Hypothalamus (tissue), 51 donors: ENCODE data around the gene PEPD.
"Not testable (repeated sequence)": the region's sequence is repeated elsewhere in the genome, so short reads cannot be mapped to it uniquely, and the experiment has no call there.

ENCODE experiments used
- DNase-seq, 51 donors: peaks; one replicate each; lab custom pipeline; 2025; lab: John Stamatoyannopoulos, UW

Gene PEPD

DNA sequence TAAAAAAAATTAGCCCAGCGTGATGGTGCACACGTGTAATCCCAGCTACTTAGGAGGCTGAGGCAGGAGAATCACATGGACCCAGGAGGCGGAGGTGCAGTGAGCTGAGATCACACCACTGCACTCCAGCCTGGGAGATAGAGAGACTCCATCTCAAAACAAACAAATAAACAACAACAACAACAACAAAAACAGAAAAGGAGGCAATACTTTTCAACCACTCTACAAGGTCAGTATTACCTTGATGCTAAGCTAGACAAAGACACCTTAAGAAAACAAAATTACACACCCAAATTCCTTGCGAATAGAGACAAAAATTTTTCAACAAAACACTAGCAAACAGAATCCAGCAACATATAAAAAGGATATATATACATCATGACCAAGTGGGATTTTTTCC, 39.7 kb downstream of the PEPD start:
- no peak for DNase-seq

DNA sequence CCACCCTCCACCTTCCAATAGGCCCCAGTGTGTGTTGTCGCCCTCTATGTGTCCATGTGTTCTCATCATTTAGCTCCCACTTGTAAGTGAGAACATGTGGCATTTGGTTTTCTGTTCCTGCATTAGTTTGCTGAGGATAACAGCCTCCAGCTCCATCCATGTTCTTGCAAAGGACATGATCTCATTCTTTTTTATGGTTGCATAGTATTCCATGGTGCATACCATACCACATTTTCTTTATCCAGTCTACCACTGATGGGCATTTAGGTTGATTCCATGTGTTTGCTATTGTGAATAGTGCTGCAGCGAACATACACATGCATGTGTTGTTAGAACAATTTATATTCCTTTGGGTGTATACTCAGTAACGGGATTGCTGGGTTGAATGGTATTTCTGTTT, 42.0 kb downstream of the PEPD start:
- not testable (repeated sequence) for DNase-seq

DNA sequence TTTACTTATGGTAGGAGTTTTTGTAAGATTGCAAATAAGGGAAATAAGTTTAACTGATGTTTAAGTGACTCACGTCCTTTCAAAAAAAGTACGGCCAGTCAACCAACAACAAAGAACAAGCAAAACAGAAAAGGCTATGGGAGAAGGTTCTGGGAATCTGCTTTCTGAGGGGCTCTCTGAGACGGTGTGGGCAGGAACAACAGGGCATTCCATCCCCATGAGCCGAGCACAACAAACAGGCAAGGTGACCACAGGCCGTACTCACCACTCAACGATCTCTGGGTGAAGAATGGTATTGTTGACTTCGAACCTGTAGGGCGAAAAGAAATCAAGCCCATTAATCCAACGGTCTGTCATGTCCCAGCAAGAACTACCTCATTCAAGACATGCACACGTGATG, 43.8 kb downstream of the PEPD start:
- DNase-seq: no peak

DNA sequence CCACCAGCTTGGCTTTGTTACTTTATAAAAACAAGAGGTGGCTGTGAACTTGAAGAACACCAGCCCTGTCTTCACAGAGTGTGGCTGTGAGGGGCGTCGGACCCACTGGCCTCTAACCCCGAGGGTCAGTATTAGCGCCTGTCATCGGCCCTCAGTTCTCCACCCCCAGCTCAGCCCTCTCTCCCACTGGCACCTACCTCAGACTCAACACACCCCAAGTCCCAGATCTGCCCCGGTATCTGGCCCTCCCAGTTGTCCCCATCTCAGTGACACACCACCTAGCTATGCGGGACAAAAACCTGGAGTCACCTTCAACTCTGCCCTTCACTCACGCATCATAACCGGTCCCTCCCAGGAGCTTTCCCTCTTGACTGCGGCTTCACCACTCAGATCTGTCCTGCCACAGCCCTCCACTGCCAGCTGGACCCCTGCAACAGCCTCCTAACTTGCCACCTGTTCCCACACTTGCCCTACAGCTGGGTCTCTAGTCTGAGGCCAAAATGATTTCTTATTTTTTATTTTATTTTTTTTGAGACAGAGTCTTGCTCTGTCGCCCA, 45.4 kb downstream of the PEPD start:
- DNase-seq: no peak

DNA sequence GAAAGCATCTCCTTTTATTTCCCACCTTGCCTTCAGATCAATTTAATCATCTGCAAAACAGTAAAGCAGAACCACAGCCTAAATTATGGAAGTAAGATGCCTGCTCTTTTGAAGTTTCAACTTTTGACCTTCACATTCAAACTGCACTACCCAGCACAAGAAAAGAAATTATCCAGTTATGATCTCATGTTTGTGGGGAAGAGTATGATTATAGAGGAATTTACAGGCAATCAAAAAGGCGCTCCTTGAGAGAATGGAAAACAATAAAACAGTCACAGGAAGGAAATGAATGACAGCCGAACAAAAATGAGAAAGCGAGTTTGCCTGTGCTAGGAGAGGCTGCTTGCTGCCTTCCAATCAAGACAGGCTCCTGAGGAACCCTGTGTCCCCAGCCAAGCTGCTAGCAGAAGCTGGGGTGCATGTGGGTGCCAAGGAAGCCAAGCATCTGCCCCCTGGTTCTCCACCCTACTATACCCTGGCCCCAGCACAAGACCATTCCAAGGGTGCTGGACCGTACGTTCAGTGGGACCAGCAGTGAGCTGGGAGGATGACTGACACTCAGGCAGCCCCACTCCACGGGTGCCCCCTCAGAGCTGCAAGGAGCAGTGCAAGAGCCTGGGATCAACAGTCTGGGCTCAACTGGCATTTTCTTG, 47.8 kb downstream of the PEPD start:
- no peak for DNase-seq

DNA sequence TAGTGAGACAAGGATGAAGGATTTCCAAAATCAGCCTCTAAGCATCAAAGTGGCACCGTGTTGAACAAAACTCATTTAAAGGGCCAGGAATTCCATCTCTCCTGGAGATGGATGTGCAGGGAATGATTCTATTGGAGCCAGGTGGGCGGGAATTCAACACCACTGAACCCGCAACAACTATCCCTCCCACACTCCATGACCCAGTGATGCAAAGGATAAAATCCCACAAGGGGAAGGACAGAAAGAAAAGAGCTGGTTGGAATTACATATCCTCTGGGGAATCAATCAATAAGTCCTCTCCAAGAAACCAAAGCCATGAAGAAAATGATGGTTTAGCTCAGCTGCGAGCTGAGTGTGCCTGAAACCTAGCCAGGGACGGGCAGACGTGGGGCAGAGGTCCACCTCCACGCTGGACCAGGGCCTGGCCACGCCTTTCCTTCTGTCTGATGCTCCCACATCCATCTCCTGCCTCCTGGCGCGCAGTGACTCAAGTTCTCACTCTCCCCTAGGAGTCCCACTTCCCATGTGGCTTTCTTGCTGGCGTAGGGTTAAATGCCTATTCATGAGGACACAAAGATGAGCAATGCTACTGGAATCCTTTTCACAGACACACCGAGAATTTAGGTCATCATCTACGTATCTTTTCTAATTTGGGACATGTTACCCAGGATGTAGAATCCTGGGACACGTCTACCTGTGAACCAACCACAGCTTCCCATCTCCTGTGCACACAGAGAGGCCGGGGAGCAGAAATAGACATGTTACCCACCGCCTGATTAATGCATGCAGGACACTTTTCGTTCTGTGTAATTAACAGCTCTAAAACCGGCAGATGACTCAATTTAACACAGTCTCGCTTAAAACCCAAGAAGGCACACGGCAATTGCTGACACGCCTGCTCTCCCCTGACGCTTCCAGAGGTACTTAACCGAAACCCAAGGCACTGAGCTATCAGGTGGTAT, 48.6 kb downstream of the PEPD start:
- DNase-seq: peak in 2 of 51 donors; percentile 53 to 61

DNA sequence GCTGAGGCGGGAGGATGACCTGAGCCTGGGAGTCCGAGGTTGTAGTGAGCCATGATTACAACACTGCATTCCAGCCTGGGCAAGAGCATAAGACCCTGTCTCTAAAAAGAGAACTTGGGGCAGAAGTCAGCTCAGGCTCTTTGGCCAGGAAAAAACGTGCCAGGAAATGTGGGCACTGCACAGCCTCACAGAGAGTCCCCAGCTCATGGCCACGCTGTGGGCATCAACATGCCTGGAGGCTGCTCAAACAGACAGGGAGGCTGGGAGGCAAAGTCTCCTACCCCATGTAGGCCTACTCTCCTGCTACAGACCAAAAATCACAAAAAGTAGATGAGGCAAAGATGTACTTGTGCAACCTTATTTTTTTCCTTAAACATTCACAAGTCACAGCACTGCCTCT, 49.4 kb downstream of the PEPD start:
- DNase-seq: no peak

DNA sequence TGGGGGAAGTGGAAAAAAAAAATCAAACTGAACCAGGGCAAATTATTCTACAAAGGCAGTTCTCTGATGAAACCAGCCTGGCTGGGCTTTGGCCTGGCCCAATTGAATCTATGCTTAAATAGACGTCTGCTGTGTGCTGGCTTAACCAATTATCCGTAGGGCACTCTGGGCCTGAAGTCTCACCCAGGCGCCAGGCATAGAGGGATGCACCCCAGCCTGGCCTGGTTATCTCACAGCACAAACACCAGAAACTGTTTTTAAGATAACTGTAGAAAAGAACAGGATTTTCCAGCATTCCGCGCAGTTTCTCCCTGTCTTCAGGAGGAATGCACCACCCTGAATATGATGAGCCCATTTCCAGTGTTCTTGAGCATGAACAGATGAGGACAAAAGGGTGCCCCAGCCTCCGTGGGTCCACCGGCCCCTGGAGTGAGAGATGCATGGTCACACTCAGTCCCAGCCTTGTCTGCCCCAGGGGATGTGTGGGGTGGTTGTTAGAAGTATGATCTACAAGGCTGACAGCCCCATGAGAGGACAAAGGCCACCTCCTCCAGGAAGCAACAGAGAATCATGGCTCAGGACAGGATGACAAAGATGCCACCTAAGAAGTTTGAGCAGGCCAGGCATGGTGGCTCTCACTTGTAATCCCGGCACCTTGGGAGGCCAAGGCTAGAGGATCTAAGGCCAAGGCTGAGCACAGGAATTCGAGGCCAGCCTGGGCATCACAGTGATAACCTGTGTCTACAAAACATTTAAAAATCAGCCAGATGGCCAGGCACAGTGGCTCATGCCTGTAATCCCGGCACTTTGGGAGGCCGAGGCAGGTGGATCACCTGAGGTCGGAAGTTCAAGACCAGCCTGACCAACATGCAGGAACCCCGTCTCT, 50.2 kb downstream of the PEPD start:
- no peak for DNase-seq

DNA sequence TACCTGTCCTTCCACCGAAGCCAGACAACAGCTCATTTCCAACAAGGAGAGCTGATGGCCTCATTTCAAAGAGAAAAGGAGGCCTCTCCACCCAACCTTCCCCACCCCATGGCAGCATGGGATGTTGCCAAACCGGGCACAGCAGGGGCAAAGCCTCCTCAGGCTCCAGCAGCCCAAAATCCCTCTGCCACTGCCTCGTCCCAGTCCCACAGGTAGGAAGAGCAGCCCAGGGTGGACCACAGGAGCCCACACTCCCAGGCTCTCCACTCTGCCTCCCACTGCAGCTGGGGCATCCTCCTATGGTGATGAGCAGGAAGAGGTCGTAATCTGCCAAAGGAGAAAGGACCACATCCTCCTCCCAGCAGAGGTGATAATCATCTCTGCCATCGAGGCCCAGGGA, 50.9 kb downstream of the PEPD start:
- no peak for DNase-seq

DNA sequence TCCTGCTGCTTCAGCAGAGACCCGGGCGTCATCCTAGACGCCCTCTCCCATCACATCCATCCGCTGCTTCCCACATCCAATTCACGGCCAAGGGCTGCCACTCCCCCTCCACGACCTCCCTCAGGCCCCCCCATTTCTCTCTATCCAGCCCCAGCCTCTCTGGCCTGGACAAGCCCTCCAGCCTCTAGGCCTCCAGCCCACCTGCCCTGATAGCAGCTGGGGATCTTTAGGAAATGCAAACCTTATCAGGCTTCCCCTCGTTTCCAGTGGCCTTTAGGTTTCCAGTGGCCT, 51.6 kb downstream of the PEPD start:
- no peak for DNase-seq

DNA sequence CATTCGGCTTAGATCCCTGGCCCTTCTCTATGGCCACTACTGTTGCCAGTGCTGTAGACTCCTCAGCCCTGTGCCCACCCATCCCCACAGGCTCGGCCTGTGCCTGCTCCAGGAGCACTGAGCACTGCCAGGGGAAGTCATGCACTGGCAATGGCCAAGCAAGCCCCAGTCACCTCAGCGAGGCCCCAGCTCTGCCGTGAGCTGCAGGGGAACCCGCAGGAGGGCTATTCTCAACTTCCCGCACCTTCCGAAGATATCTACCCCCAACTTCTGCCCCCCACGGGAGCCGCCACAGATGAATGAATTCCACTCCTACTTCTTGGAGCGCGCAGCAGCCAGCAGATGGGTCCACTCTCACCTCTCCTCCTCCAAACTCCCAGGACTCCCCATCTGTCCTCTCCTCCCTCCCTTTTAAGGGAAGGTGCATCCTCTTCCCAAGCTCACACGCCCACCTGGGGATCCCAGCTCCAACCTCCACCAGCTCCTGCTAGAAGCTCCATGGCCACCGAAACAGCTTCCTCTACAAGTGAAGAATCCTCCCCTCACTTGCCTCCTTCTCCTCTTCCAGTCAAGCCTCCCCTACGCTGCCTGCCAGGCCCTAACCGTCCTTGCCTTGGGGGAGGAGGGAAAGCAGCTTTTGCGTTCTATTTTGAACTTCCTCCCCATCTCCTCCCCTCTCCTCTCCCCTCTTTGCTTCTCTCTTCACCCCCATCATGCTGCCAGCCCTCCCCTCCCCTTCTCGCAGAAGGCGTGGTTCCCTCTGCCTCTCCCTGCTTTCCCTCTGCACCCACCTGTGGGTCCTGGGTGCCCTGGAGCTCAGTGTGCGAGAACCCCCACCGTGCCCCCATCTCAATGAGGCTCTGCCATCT, 52.2 kb downstream of the PEPD start:
- DNase-seq: peak in 1 of 51 donors; percentile 16

DNA sequence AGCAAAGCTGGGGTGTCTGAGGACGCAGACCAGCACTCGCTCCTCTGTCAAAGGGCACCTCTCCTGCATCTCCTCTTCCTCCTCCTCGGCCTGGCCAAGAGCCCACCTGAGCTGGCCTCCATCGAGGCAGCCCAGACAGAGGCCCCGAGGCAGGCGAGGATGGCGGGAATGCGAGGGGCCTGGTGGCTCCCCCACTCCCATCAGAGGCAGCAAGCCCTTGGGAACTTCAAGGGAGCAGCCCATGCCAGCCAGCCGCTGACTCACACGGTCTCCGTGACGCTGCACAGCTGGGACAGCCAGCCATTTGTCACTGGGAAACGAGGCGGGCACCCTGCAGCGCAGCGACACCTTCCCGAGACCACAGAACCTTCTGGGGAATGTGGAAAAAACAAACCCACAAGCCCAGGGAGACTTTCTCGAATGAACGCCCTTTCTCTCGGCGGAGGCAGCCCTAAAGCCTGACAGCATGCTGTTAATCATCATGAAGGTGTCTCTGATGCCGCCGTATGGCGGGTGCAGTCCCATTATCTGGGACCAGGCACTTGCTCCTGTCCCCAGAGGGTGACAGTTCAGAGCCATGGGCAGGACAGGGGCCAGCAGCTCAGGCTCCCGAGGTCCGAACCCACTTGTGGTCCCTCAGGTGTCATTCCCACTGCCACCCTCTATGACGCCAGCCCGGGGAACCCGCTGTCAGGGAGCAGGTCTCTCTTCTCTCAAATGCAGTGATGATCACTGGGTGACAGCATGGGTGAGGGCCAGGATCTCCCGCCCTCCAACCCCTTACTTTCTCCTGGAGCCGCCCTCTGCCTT, 53.0 kb downstream of the PEPD start:
- DNase-seq: peak in 1 of 51 donors; percentile 33

DNA sequence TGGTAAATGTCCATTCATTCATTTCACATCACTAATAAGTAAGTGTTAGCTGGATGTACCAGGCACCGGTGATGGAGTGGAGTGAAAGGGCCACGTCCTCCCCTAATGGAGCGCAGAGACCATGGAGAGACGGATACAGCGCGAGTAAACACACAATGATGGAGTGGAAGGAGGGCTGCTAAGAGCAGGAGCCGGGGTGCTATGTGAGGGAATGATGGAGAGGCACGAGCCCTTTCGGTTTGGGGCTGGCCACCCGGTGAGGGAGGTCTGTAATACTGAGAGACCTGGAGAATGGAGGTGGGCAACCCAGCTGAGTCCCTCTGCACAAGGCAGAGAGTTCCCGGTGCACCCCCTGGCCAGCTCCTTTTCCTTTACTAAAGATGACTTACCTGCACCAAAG, 53.7 kb downstream of the PEPD start:
- DNase-seq: no peak

DNA sequence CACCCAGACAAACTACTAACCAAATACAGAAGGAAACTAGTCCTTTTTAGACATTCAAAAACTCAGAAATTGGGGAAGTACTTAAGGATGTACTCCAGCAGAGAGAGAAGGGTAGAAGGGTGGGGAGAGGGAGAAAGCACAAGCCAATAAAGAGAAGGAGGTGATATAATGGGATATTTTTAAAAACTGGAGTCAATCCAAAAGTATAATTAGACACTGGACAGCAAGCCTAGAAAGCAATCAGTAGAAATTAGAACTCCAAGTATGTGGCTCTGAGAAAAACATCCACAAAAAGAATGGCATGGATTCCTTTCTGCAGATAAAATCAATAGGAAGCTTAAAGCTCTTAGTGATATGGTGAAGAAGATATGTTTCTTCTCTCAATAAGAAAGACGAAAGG, 55.8 kb downstream of the PEPD start:
- no peak for DNase-seq

DNA sequence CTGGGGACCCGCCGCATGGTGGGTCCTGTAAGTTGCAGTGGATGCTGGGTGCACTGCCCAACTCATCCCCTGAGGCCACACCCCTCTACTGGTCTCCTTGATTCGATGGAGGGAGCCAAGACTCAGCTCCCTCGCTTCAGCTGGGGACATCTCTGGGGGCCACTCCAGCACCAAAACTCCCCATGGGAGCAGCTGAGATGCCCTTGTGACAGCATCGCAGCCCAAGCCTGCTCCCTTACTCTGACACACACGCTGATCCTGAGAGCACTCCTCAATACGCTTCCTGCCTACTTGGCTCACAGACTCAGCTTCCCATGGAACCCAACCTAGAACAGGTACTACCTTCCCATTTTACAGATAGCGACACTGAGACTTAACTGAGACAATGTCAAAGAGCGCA, 56.2 kb downstream of the PEPD start:
- DNase-seq: no peak

DNA sequence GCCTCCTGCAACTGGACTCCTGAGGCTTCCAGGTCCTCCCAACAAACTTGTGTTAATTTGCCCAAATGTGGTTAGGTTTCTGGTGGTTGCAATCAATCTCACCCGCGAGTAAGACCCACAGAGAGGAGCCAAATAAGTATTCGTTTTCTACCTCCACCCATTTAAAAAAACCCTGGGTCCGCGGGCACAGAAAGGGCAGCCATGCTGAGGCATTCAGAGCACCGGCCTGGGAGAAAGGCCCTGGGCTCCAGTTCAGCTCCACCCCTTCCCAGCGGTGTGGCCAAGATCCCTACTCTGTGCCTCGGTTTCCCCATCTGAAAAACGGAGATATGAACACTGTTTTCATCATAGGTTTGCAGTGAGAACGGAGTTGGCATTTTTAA, 56.9 kb downstream of the PEPD start:
- no peak for DNase-seq

DNA sequence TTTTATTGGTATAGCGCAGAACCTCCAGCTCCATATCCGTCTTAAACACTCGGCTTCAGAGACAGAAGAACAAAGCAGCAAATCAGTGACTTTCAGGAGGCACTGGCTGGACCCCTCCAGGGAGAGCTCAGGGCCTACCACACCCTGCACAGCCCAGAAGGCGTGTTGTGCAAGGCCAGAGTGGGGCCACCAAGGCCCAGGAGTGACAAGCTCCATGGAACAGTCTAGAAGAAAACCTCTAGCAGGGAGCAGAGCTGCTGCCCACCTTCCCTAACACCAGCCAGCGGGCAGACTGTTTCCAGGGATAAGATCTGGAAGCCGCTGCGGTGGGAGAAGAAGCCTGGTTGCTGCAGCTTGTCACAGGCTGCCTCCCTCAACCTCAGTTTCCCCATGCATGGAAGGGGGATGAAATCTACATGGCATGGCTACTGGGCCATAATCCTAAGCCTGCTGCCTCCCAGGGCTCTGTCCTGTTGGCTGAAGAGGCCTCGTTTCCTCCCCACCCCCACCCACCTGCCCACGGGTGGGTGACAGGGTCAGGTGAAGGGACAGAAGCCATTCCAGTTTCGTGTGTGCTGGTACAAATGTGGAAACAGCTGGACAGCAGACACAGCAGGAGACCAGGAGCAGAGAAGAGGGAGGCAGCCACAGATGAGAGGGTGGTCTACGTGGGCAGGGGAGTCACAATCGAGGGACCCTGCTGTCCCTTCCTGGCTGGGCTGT, 57.4 kb downstream of the PEPD start:
- no peak for DNase-seq

DNA sequence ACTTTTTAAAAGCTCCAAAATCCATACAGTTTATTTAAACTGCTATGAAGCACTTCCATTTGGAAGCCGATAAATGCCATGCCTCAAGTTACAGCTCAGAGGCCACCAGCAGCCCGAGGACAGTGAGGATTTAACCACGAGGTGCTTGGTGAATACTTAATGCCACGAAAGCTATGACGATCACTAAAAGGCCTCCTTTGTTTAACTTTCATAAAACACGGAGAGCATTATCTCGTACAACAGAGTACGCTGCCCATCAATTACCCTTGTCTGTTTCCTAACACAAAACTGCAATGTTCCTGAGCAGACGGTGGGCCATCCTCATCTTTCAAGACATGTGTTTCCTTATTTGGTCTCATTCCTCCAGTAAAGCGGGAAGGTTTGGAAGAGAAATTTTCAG, 58.4 kb downstream of the PEPD start:
- peak in 6 of 51 donors; percentile 10 to 41 (median 23) for DNase-seq
